ENCODE measurements around the gene PTX3.

Gene PTX3

GRCh38 chr3:157443905-157444796 lies 7.5 kb downstream of the PTX3 start:
- H3K27ac Mint-ChIP-seq: no peak overlapping the region
- peaks cover 3% of the 10 kb centered on the region for H3K27me3 Mint-ChIP-seq (ENCODE audit: low read depth)
- no peaks in the 10 kb centered on the region for H3K36me3 Mint-ChIP-seq (ENCODE audit: low read depth)
- no peak overlapping the region for H3K4me3 Mint-ChIP-seq
- no peaks in the 10 kb centered on the region for H3K4me1 Mint-ChIP-seq (ENCODE audit: low read depth)
- no peaks in the 10 kb centered on the region for H3K9me3 Mint-ChIP-seq

DNA sequence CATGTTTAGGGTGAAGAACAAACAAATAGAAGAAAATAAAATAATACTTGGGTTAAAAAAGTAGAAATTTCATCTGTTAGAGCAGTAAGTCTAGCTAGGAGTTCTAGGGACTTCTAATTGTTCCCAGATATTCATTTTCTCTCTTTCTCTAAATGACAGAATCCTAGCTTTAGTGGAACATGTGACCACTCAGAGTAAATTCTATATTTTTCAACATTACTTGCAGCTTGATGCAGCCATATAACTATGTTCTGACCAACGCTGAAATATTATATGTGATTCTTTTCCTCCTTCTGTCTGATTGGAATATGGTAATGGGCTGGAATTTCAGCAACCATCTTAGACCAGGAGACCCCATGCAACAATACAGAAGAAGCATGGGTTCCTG lies 8.1 kb downstream of the PTX3 start:
- H3K4me1 Mint-ChIP-seq (ENCODE audit: low read depth): no peaks in the 10 kb centered on the region
- H3K9me3 Mint-ChIP-seq: no peaks in the 10 kb centered on the region
- no peak overlapping the region for H3K27ac Mint-ChIP-seq
- no peaks in the 10 kb centered on the region for H3K27me3 Mint-ChIP-seq (ENCODE audit: low read depth)
- H3K36me3 Mint-ChIP-seq (ENCODE audit: low read depth): no peaks in the 10 kb centered on the region
- H3K4me3 Mint-ChIP-seq: no peak overlapping the region

GRCh38 chr3:157445857-157446256 lies 9.2 kb downstream of the PTX3 start:
- H3K9me3 Mint-ChIP-seq: no peaks in the 10 kb centered on the region
- no peaks in the 10 kb centered on the region for H3K27me3 Mint-ChIP-seq (ENCODE audit: low read depth)
- H3K36me3 Mint-ChIP-seq (ENCODE audit: low read depth): no peaks in the 10 kb centered on the region
- no peak overlapping the region for H3K27ac Mint-ChIP-seq
- no peaks in the 10 kb centered on the region for H3K4me1 Mint-ChIP-seq (ENCODE audit: low read depth)
- no peak overlapping the region for H3K4me3 Mint-ChIP-seq

DNA sequence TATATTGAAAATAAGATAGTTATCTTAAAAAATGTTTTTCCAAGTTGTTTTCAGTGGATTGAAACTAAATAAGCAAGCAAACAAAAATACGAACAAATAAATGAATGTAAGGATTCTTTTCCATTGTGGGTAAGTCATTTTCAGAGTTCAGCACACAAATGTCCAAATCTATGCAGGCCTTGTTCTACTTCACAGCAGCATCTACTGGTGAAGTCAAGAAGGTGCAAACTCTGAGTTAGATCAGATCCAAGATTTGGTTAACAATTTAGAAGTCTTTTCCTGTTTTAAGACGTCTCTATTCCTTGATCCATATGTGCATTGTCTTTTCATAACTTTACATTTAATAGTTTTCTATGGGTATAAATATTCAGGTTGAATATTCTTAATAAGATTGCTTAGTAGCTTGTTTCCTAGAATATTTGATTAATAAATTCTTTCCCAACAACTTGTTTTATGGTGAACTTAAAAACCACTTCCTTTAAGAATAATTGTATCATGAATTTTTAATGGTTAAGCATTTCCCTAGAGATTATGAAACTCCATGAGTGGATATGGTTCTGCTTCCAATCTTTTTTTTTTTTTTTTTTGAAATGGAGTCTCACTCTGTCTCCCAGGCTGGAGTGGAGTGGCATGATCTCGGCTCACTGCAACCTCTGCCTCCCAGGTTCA lies 10.5 kb downstream of the PTX3 start:
- no peaks in the 10 kb centered on the region for H3K9me3 Mint-ChIP-seq
- H3K27me3 Mint-ChIP-seq (ENCODE audit: low read depth): peaks cover 3% of the 10 kb centered on the region
- no peak overlapping the region for H3K4me3 Mint-ChIP-seq
- H3K36me3 Mint-ChIP-seq (ENCODE audit: low read depth): no peaks in the 10 kb centered on the region
- H3K4me1 Mint-ChIP-seq (ENCODE audit: low read depth): no peaks in the 10 kb centered on the region
- H3K27ac Mint-ChIP-seq: no peak overlapping the region

- no peak overlapping the region for H3K27ac Mint-ChIP-seq
- peaks cover 18% of the 10 kb centered on the region for H3K27me3 Mint-ChIP-seq (ENCODE audit: low read depth)
- H3K4me1 Mint-ChIP-seq (ENCODE audit: low read depth): no peaks in the 10 kb centered on the region
- no peaks in the 10 kb centered on the region for H3K36me3 Mint-ChIP-seq (ENCODE audit: low read depth)
- no peak overlapping the region for H3K4me3 Mint-ChIP-seq
- H3K9me3 Mint-ChIP-seq: no peaks in the 10 kb centered on the region
Measured at GRCh38 chr3:157452097-157452496, 15.4 kb downstream of the PTX3 start.

DNA sequence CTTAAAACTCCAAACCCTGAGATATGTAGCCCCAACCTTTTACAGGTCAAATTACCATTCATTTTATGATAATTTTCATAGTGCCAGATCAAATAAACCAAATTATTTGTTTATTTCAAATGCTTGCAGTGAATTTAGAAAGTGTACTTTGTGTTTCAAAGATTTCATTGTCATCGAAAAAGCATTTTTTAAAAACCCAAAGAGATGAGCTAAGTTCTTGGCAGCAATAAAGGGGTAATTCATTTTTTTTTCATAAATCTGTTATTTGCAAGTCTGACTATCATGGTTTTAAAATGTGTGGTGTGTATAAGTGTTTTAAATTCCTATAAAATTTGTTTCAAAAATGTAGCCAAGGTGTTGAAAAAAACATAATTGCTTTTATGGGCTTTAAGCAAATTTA lies 17.2 kb downstream of the PTX3 start:
- no peaks in the 10 kb centered on the region for H3K9me3 Mint-ChIP-seq
- peaks cover 21% of the 10 kb centered on the region for H3K27me3 Mint-ChIP-seq (ENCODE audit: low read depth)
- H3K36me3 Mint-ChIP-seq (ENCODE audit: low read depth): no peaks in the 10 kb centered on the region
- no peaks in the 10 kb centered on the region for H3K4me1 Mint-ChIP-seq (ENCODE audit: low read depth)
- no peak overlapping the region for H3K27ac Mint-ChIP-seq
- H3K4me3 Mint-ChIP-seq: no peak overlapping the region

DNA sequence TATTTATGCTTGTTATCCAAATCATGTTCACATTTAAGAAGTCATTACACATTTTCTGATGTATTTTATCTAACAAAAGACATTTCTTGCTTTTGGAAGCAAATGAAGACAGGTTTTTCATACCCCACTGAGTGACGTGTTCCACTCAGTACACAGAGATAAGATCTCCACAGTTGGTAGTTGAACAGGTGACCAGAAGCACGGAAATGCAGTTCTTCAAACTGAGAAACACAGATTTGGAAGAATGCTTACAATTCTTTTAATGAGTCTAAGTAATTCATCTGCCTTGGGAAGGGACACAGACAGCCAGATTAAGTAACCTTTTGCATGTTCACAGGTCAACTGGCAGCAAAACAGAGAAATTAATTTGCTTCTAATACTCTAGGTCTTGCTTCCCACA lies 23.1 kb downstream of the PTX3 start:
- H3K9me3 Mint-ChIP-seq: no peaks in the 10 kb centered on the region
- no peaks in the 10 kb centered on the region for H3K4me1 Mint-ChIP-seq (ENCODE audit: low read depth)
- no peak overlapping the region for H3K27ac Mint-ChIP-seq
- no peaks in the 10 kb centered on the region for H3K36me3 Mint-ChIP-seq (ENCODE audit: low read depth)
- H3K4me3 Mint-ChIP-seq: no peak overlapping the region
- H3K27me3 Mint-ChIP-seq (ENCODE audit: low read depth): peaks cover 8% of the 10 kb centered on the region

GRCh38 chr3:157460253-157460652 lies 23.6 kb downstream of the PTX3 start:
- Mint-ChIP-seq H3K27me3 (ENCODE audit: low read depth) (peaks cover 8% of the 10 kb centered on the region), H3K4me3 (no peak overlapping the region), H3K4me1 (ENCODE audit: low read depth) (no peaks in the 10 kb centered on the region), H3K27ac (no peak overlapping the region), H3K9me3 (no peaks in the 10 kb centered on the region), H3K36me3 (ENCODE audit: low read depth) (no peaks in the 10 kb centered on the region)

GRCh38 chr3:157463816-157464215 lies 27.2 kb downstream of the PTX3 start:
- no peaks in the 10 kb centered on the region for H3K36me3 Mint-ChIP-seq (ENCODE audit: low read depth)
- no peak overlapping the region for H3K27ac Mint-ChIP-seq
- H3K9me3 Mint-ChIP-seq: no peaks in the 10 kb centered on the region

GRCh38 chr3:157464321-157464720 lies 27.7 kb downstream of the PTX3 start:
- peaks cover 3% of the 10 kb centered on the region for H3K27me3 Mint-ChIP-seq (ENCODE audit: low read depth)
- no peaks in the 10 kb centered on the region for H3K36me3 Mint-ChIP-seq (ENCODE audit: low read depth)
- no peaks in the 10 kb centered on the region for H3K9me3 Mint-ChIP-seq
- no peak overlapping the region for H3K4me3 Mint-ChIP-seq
- H3K27ac Mint-ChIP-seq: no peak overlapping the region
- no peaks in the 10 kb centered on the region for H3K4me1 Mint-ChIP-seq (ENCODE audit: low read depth)

More at GRCh38 chr3:157463816-157464215, 27.2 kb downstream of the PTX3 start:
- H3K4me3 Mint-ChIP-seq: no peak overlapping the region
- peaks cover 3% of the 10 kb centered on the region for H3K27me3 Mint-ChIP-seq (ENCODE audit: low read depth)
- no peaks in the 10 kb centered on the region for H3K4me1 Mint-ChIP-seq (ENCODE audit: low read depth)

DNA sequence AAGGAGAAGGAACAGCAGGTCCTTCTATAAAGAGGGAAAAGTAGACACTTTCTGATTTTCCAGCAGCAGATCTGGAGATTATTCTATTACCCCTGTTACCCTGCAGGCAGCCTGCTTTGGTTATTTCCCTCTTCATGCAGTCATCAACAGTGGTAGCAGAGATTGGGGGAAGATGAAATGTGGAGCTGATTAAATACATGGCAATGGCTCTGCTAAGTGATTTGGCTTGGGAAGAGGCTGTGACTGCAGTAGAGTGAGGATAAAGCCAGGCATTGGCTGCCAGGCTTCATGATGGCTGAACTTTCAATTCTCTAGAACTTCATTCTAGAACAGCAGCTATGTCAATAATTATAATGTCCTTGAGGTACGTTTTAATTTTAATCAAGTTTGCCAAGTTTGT lies 29.1 kb downstream of the PTX3 start:
- no peaks in the 10 kb centered on the region for H3K36me3 Mint-ChIP-seq (ENCODE audit: low read depth)
- H3K4me1 Mint-ChIP-seq (ENCODE audit: low read depth): no peaks in the 10 kb centered on the region
- H3K9me3 Mint-ChIP-seq: no peaks in the 10 kb centered on the region
- no peak overlapping the region for H3K4me3 Mint-ChIP-seq
- H3K27ac Mint-ChIP-seq: no peak overlapping the region
- peaks cover 3% of the 10 kb centered on the region for H3K27me3 Mint-ChIP-seq (ENCODE audit: low read depth)

DNA sequence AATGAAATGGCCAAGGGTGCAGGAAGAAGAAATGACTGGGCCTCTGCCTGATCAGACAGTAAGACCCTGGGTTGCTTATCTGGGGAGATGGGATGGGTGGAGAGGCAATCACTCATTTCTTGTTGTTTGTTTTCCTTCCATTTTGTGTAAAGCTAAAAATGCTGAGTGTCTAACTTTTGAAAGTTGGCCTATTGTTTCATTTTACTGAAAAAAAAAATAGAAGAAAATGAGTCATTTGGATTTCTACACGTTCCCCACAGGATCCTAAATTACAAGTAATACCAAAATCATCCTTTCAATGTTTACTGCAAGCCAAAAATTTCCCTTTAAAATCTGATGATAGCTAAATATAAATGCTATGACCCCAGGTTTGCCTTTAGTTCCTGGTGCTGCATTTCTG lies 30.6 kb downstream of the PTX3 start:
- Mint-ChIP-seq H3K4me3 (no peak overlapping the region), H3K27me3 (ENCODE audit: low read depth) (no peaks in the 10 kb centered on the region), H3K4me1 (ENCODE audit: low read depth) (no peaks in the 10 kb centered on the region), H3K27ac (no peak overlapping the region), H3K36me3 (ENCODE audit: low read depth) (no peaks in the 10 kb centered on the region), H3K9me3 (no peaks in the 10 kb centered on the region)

DNA sequence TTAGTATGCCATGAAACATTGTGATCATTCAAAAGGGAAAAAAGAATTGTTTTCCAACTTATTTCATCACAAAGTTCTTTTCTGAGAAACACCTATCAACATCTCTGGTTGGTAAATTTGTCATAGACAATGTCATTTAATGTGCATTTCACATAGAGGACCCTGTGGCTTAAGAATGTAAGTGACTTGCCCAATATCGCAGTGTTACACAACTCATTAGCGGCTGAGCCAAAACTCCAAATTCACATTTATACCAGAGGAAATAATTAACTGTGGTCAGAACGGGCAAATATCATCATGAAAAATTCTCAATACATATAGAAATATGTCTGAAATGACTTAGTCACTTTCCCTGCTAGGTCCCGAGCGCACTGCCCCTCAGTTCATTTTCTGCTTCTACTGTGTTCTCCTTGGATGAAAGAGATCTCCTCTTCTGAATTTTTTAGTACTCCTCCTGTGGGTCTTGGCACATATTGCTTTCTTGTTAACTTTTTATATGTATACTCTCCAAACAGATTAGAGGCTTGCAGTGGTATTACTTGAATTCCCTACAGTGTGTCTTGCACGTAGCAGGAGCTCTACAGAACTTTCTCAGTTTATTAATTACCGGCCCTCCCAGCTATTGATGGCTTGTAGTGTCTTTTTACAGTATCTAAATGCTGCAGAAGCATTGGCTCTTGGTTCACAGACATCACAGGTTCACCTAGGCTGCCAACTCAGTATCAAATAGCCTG lies 33.1 kb downstream of the PTX3 start:
- Mint-ChIP-seq H3K27ac (no peak overlapping the region), H3K4me3 (no peak overlapping the region), H3K4me1 (ENCODE audit: low read depth) (no peaks in the 10 kb centered on the region), H3K27me3 (ENCODE audit: low read depth) (no peaks in the 10 kb centered on the region), H3K36me3 (ENCODE audit: low read depth) (no peaks in the 10 kb centered on the region), H3K9me3 (no peaks in the 10 kb centered on the region)

GRCh38 chr3:157471064-157471463 lies 34.4 kb downstream of the PTX3 start:
- Mint-ChIP-seq H3K27me3 (ENCODE audit: low read depth) (no peaks in the 10 kb centered on the region), H3K27ac (no peak overlapping the region), H3K36me3 (ENCODE audit: low read depth) (no peaks in the 10 kb centered on the region), H3K4me1 (ENCODE audit: low read depth) (no peaks in the 10 kb centered on the region), H3K9me3 (no peaks in the 10 kb centered on the region), H3K4me3 (no peak overlapping the region)

DNA sequence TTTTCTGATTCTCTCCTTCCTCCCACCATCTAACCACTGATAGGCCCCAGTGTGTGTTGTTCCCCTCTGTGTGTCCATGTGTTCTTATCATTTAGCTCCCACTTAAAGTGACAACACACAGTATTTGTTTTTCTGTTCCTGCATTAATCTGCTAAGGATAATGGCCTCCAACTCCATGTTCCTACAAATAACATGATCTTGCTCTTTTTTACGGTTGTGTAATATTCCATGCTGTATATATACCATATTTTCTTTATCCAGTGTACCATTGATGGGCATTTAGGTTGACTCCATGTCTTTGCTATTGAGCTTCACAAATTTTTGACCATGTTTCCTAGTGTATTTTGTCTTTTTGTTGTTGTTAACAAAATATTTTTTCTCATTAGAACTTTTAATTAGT lies 36.0 kb downstream of the PTX3 start:
- no peaks in the 10 kb centered on the region for H3K27me3 Mint-ChIP-seq (ENCODE audit: low read depth)
- no peak overlapping the region for H3K27ac Mint-ChIP-seq
- no peaks in the 10 kb centered on the region for H3K9me3 Mint-ChIP-seq
- no peak overlapping the region for H3K4me3 Mint-ChIP-seq
- H3K36me3 Mint-ChIP-seq (ENCODE audit: low read depth): no peaks in the 10 kb centered on the region
- no peaks in the 10 kb centered on the region for H3K4me1 Mint-ChIP-seq (ENCODE audit: low read depth)

Data from T-helper 1 cell treated with Interleukin-12 subunit alpha and Interleukin-12 subunit beta and Interleukin-4 antibody, amounts not matched to agents 30 μg/mL and 1 μg/mL, for 36 hours (primary cell).